HCT116 (cell line): ENCODE measurements around the gene FAM241A.

Source experiments
- CTCF ChIP-seq, 3 experiments: fragments of 200-600 bp in 1 of 3; sonication (generic) in 1 of 3; IDR thresholded peaks in 2 of 3; conservative IDR thresholded peaks in 1 of 3; 2 replicates each; pipeline ENCODE4 v1.5.1; 2012 to 2017; ENCODE audit warnings: low read depth in 2 of 3, low read length in 2 of 3, antibody characterized with exemption in 1 of 3, borderline replicate concordance in 1 of 3, control low read depth in 1 of 3, mild to moderate bottlenecking in 1 of 3, mixed read lengths in 1 of 3, mixed run types in 1 of 3, moderate library complexity in 1 of 3; ENCODE audit not compliant: insufficient read depth in 1 of 3
- ELF1 ChIP-seq: IDR thresholded peaks from 2 replicates; pipeline ENCODE4 v1.6.1; 2012; ENCODE audit warnings: low read depth, borderline replicate concordance
- EZH2 ChIP-seq: fragments of 200-600 bp; sonication (generic); IDR thresholded peaks from 2 replicates; pipeline ENCODE4 v1.6.1; 2017; ENCODE audit warnings: antibody characterized with exemption, mixed run types
- FOSL1 ChIP-seq: IDR thresholded peaks from 2 replicates; pipeline ENCODE4 v1.6.1; 2012; ENCODE audit warnings: low read depth
- POLR2A ChIP-seq: IDR thresholded peaks from 2 replicates; pipeline ENCODE4 v1.7.0; 2011; ENCODE audit warnings: borderline replicate concordance; ENCODE audit not compliant: insufficient read depth, insufficient read length; ENCODE audit errors: extremely low read depth
- POLR2AphosphoS5 ChIP-seq: IDR thresholded peaks from 2 replicates; pipeline ENCODE4 v1.6.1; 2011; ENCODE audit warnings: mild to moderate bottlenecking, low read depth, low read length, moderate library complexity
- RAD21 ChIP-seq: IDR thresholded peaks from 2 replicates; pipeline ENCODE4 v1.6.1; 2012; ENCODE audit warnings: low read depth, mild to moderate bottlenecking
- REST ChIP-seq: IDR thresholded peaks from 2 replicates; pipeline ENCODE4 v1.6.1; 2012; ENCODE audit warnings: low read depth
- SIN3A ChIP-seq: IDR thresholded peaks from 2 replicates; pipeline ENCODE4 v1.6.1; 2012; ENCODE audit warnings: low read depth
- SRF ChIP-seq: IDR thresholded peaks from 2 replicates; pipeline ENCODE4 v1.6.1; 2012; ENCODE audit warnings: low read depth
- TCF7L2 ChIP-seq: IDR thresholded peaks from 2 replicates; pipeline ENCODE4 v1.7.0; 2011; ENCODE audit warnings: borderline replicate concordance, inconsistent platforms; ENCODE audit not compliant: insufficient read depth, insufficient read length; ENCODE audit errors: extremely low read depth
- YY1 ChIP-seq: IDR thresholded peaks from 2 replicates; pipeline ENCODE4 v1.6.1; 2011; ENCODE audit warnings: low read length, low read depth, moderate library complexity, mild to moderate bottlenecking; ENCODE audit not compliant: insufficient replicate concordance; ENCODE audit errors: extremely low read depth
- TF ChIP-seq, protein P1 (sequence below): IDR thresholded peaks from 2 replicates; pipeline ENCODE4 v1.6.1; 2012

DNA sequence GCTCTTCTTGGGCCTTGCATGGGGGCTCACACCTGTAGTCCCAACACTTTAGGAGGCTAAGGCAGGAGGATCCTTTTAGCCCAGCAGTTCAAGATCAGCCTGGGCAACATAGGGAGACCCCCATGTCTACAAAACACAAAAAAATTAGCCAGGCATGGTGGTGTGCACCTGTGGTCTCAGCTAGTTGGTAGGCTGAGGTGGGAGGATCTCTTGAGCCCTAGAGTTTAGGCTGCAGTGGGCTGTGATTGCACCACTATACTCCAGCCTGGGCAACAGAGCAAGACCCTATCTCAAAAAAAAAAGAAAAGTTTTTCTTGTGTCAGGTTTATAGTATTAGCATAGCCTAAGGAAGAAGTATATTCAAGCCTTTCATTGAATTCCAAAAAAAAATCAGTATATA, 30.8 kb upstream of the FAM241A start:
- TF ChIP-seq CTCF (IDR thresholded peaks at IDR 0.05 in 2 of 3, conservative IDR thresholded peaks at IDR 0.05 in 1 of 3; ENCODE audit: borderline replicate concordance in 1 of 3, insufficient read depth in 1 of 3, low read depth in 2 of 3, low read length in 2 of 3), result no peak
- no peak for TF ChIP-seq SRF
- TF ChIP-seq EZH2, result no peak
- TF ChIP-seq SIN3A, result no peak
- no peak for TF ChIP-seq YY1
- no peak for TF ChIP-seq TCF7L2
- TF ChIP-seq RAD21, result no peak
- TF ChIP-seq POLR2AphosphoS5, result no peak
- TF ChIP-seq, protein P1, sequence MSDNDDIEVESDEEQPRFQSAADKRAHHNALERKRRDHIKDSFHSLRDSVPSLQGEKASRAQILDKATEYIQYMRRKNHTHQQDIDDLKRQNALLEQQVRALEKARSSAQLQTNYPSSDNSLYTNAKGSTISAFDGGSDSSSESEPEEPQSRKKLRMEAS, result no peak
- TF ChIP-seq POLR2A, result no peak
- TF ChIP-seq ELF1, result no peak
- no peak for TF ChIP-seq FOSL1
- no peak for TF ChIP-seq REST
